D721Med (cell line): Measurements from ENCODE around the gene GNG12.

ENCODE experiments used
- DNase-seq: peaks from one replicate; pipeline ENCODE4 v3.0.0; 2011; ENCODE audit warnings: low spot score; ENCODE audit not compliant: insufficient read length
- FAIRE-seq: peaks from 2 replicates; lab custom pipeline; 2011; peaks lifted over from hg19 to GRCh38; lab: Jason Lieb, UNC
- TF ChIP-seq, protein P1 (sequence below): IDR thresholded peaks from 2 replicates; pipeline ENCODE4 v1.5.1; 2012; ENCODE audit warnings: mild to moderate bottlenecking, control low read depth; ENCODE audit not compliant: insufficient read depth; ENCODE audit errors: missing control alignments

Gene GNG12

GRCh38 chr1:67729872-67730271 is 103.4 kb downstream of the GNG12 start:
- DNase-seq, result no peak
- no peak for FAIRE-seq
- TF ChIP-seq, protein P1, sequence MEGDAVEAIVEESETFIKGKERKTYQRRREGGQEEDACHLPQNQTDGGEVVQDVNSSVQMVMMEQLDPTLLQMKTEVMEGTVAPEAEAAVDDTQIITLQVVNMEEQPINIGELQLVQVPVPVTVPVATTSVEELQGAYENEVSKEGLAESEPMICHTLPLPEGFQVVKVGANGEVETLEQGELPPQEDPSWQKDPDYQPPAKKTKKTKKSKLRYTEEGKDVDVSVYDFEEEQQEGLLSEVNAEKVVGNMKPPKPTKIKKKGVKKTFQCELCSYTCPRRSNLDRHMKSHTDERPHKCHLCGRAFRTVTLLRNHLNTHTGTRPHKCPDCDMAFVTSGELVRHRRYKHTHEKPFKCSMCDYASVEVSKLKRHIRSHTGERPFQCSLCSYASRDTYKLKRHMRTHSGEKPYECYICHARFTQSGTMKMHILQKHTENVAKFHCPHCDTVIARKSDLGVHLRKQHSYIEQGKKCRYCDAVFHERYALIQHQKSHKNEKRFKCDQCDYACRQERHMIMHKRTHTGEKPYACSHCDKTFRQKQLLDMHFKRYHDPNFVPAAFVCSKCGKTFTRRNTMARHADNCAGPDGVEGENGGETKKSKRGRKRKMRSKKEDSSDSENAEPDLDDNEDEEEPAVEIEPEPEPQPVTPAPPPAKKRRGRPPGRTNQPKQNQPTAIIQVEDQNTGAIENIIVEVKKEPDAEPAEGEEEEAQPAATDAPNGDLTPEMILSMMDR, result no peak

DNA sequence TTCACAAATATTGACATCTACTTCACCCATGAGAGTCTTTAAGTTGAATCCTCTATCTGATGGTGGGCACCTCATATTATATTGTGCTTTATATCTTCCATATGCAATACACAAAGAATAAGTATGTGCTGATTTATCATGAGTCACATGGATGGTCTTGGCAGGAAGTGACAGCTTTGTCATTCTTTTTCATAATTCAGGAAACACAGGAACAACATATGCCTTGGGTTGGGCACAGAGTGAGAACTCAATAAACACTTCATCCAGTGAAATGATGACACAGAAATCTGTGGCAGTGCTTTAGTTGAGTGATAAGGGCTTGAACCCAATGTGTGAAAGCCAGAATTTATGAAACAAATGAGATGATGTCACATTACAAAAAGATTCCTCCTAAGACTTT is 107.0 kb downstream of the GNG12 start:
- FAIRE-seq (no peak), DNase-seq (no peak)
- TF ChIP-seq, protein P1, result no peak

DNA sequence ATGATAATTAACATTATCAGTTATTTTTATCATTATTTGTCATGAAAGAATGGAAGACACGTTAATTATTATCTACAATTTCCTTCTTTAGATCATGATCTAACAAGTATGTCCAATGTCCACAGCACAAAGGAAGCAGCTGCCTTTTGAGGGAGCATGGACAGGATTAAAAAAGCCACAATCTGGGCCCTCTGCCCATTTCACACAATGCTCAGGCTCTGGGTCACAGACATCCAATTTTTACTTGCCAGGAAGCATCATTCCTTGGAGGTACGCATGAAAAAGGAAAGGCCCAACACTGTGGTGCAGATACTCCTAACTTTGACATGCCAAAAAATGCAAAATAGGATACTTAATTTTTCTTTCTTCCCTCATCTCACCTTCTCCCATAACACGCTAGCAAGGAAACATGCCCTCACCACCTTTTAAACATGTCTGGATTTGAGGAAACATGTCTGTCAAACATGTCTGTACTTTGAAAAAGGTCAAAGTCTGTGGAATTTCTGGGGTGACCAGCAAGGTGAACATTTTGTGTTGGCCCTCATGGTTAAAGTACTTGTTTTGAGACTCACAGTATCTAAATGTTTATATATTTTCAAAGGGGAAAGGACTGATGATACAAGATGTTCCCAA is 108.2 kb downstream of the GNG12 start:
- TF ChIP-seq, protein P1, result no peak
- DNase-seq (no peak), FAIRE-seq (no peak)

- DNase-seq (no peak), FAIRE-seq (no peak)
- TF ChIP-seq, protein P1, result no peak
Measured at GRCh38 chr1:67723620-67724019, 109.6 kb downstream of the GNG12 start.

DNA sequence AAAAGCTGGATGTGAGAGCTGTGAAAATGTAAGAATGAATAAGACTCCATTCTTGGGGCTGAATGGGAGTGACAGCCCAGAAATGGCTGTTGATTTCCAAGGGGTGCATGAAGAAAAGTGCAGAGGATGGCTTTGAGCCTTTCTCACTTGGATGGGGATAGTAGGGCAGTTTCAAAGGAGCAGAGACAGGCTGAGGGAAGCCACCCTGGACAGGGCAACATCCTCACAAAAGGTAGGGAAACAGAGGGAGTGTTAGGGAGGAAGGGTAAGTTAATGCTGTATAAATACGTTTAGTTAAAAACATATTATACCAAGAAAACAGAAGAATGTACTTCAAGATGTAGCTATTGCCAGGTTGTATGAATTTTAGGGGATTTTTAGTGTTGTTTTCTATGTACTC is 110.1 kb downstream of the GNG12 start:
- no peak for FAIRE-seq

DNA sequence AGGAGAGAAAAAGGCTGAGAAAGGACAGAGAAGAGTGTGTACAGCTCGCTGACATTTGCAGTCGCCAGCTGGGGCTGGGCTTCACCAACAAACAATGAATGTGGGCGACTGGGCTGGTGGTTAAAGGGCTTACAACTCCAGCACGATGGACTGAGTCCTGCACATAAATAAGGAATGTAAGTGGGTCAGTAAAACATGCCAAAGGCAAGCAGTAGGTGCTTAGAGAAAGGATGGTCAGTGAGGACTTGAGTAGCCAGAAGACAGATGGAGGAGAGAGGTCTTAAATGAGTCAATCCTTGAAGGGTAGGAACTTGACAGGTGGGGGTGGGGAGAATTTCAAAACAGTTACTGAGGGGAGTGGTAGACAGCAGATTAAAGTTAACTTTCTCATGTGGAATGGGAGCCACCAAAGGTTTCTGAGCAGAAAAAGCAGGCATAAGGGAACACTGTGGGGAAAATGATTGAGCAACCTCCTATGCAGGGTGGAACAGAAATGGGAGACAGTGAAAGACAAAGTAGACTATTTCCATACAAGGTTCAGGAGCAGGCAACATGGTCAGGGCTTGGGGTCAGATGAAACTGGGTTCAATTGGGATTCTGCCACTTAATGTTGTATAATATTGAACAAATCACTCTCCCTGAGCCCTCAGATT is 110.8 kb downstream of the GNG12 start:
- DNase-seq (no peak), FAIRE-seq (no peak)
- TF ChIP-seq, protein P1, result no peak

More for the DNA sequence above, 110.1 kb downstream of the GNG12 start:
- DNase-seq, result no peak
- TF ChIP-seq, protein P1, result no peak
